Stimulated activated naive CD8-positive, alpha-beta T cell treated with anti-CD3 and anti-CD28 coated beads, Interleukin-15, Interleukin-2, amounts not matched to agents 100 ng/mL and 50 ng/mL, for 24 hours (primary cell): Measurements from ENCODE around the gene SPATA2L.

ENCODE experiments used
- H3K27ac Mint-ChIP-seq: one replicate; pipeline ENCODE4 v1.8.0; 2021; ENCODE audit warnings: mild to moderate bottlenecking, mixed read lengths
- H3K27me3 Mint-ChIP-seq: one replicate; pipeline ENCODE4 v1.8.0; 2021; ENCODE audit warnings: mixed read lengths
- H3K36me3 Mint-ChIP-seq: one replicate; pipeline ENCODE4 v1.8.0; 2021; ENCODE audit warnings: low read depth, mixed read lengths
- H3K4me1 Mint-ChIP-seq: one replicate; pipeline ENCODE4 v1.8.0; 2021; ENCODE audit warnings: low read depth, mixed read lengths
- H3K4me3 Mint-ChIP-seq: one replicate; pipeline ENCODE4 v1.8.0; 2021; ENCODE audit warnings: mild to moderate bottlenecking, mixed read lengths
- H3K9me3 Mint-ChIP-seq: one replicate; pipeline ENCODE4 v1.8.0; 2021; ENCODE audit warnings: mixed read lengths

The SPATA2L gene, protein sequence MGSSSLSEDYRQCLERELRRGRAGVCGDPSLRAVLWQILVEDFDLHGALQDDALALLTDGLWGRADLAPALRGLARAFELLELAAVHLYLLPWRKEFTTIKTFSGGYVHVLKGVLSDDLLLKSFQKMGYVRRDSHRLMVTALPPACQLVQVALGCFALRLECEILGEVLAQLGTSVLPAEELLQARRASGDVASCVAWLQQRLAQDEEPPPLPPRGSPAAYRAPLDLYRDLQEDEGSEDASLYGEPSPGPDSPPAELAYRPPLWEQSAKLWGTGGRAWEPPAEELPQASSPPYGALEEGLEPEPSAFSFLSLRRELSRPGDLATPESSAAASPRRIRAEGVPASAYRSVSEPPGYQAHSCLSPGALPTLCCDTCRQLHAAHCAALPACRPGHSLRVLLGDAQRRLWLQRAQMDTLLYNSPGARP

DNA sequence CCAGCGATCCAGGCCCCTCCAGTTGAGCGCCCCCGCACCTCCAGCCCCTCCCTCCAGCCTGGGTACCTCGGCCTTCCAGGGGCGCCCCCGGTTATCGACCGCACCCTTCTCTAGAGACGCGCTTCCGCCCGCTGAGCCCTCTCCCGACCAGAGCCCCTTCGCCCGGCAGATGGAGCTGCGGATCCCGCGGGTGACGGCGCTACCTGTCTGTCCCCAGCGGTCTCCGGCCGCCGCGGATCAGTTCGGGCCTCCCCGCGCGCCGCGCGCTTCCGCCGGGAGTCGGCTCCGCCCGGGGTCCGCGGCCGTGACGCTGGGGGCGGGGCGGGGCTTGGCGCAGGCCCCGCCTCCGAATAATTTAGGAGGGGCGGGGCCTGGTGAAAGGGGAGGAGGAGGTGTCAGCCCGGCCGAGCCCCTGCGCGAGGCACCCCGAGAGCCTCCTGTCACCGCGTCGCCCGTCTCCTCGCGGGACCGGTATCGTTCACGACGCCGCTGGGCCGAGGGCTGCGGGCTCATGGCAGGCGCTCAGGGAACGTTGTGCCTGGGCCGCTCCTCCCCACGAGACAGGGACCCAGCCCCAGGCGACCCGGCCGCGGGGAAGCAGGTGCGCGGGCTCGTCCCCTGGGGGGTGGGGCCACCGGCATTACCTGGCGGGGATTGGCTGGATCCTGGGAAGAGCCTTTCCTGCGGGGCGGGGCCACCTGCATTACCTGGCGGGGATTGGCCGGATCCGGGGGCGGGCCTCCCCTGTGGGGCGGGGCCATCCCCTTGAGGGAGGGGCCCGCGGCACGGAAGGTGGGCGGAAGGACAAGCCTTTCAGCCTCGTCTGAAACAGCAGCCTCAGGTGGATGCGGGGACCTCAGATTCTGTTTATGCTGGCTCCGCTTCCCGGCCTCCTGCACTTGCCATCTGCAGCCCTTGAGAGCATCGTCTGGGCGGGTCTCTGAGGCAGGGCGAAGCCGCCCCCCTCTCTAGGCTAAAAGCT lies at the start of gene SPATA2L:
Gene SPATA2L, minus strand, starts transcription at position 281 of the 982 bp plus-strand sequence. CDS start 473 bp downstream, outside the sequence.
- no peak within 1 kb of the TSS for H3K27ac Mint-ChIP-seq
- H3K4me3 Mint-ChIP-seq: peak within 1 kb of the TSS; percentile 71
- peaks cover 24% of the 10 kb centered on the region for H3K4me1 Mint-ChIP-seq
- H3K27me3 Mint-ChIP-seq: no peaks in the 10 kb centered on the region
- peaks cover 5% of the 10 kb centered on the region for H3K36me3 Mint-ChIP-seq
- no peaks in the 10 kb centered on the region for H3K9me3 Mint-ChIP-seq

- Mint-ChIP-seq H3K4me1 (peaks cover 15% of the 10 kb centered on the region), H3K27ac (no peak overlapping the region), H3K27me3 (no peaks in the 10 kb centered on the region), H3K36me3 (peaks cover 63% of the 10 kb centered on the region), H3K4me3 (no peak overlapping the region), H3K9me3 (no peaks in the 10 kb centered on the region)
Observed at GRCh38 chr16:89749637-89750036, 48.1 kb upstream of the SPATA2L start.

DNA sequence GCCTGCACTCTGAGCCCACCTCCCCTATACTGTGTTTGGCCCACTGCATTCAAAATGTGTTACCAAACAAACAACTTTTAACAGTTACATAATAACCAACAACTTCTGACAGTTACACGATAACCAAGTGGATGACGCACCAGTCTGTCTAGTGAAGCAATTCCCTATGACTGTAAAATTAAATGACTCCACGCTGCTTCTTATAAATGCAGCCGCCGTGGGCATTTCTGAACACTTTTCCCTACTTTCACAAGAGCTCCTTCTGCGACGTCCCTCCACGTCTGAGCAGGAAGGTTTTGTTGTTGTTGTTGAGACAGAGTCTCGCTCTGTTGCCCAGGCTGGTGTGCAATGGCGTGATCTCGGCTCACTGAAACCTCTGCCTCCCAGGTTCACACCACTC lies 47.4 kb upstream of the SPATA2L start:
- H3K9me3 Mint-ChIP-seq: no peaks in the 10 kb centered on the region
- H3K4me1 Mint-ChIP-seq: peaks cover 15% of the 10 kb centered on the region
- peaks cover 62% of the 10 kb centered on the region for H3K36me3 Mint-ChIP-seq
- no peaks in the 10 kb centered on the region for H3K27me3 Mint-ChIP-seq
- H3K4me3 Mint-ChIP-seq: no peak overlapping the region
- no peak overlapping the region for H3K27ac Mint-ChIP-seq

GRCh38 chr16:89748076-89748475 lies 46.6 kb upstream of the SPATA2L start:
- Mint-ChIP-seq H3K36me3 (peaks cover 66% of the 10 kb centered on the region), H3K9me3 (no peaks in the 10 kb centered on the region), H3K27me3 (no peaks in the 10 kb centered on the region), H3K4me1 (peaks cover 14% of the 10 kb centered on the region), H3K27ac (no peak overlapping the region), H3K4me3 (no peak overlapping the region)

DNA sequence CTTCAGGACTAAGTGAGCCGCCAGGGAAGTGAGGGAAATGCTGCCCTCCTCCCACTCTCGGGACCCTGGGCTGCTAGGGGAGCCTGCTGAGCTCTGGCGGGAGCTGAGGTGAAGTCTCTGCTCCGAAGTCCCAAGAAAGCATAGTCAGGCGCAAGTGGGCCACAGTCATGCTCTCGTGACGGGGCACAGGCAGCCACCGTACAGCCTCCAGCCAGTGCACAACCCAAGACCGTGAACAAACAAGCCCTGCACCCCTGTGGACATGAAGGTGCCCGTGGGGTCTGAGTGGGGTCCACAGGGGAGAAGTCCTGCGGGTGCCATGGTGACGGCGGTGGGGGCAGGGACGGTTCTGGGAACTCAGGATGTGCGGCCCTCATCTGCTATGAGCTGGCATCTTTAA lies 44.5 kb upstream of the SPATA2L start:
- Mint-ChIP-seq H3K9me3 (no peaks in the 10 kb centered on the region), H3K27me3 (no peaks in the 10 kb centered on the region), H3K36me3 (peaks cover 66% of the 10 kb centered on the region), H3K27ac (no peak overlapping the region), H3K4me1 (peaks cover 14% of the 10 kb centered on the region), H3K4me3 (no peak overlapping the region)

GRCh38 chr16:89744813-89745212 lies 43.3 kb upstream of the SPATA2L start:
- Mint-ChIP-seq H3K27me3 (no peaks in the 10 kb centered on the region), H3K4me3 (no peak overlapping the region), H3K36me3 (peaks cover 68% of the 10 kb centered on the region), H3K27ac (no peak overlapping the region), H3K9me3 (no peaks in the 10 kb centered on the region), H3K4me1 (peaks cover 13% of the 10 kb centered on the region)

- Mint-ChIP-seq H3K4me1 (peaks cover 4% of the 10 kb centered on the region), H3K27me3 (no peaks in the 10 kb centered on the region), H3K4me3 (no peak overlapping the region), H3K9me3 (no peaks in the 10 kb centered on the region), H3K27ac (peak overlapping the region; percentile 38), H3K36me3 (peaks cover 68% of the 10 kb centered on the region)
Observed at GRCh38 chr16:89742948-89743347, 41.4 kb upstream of the SPATA2L start.

DNA sequence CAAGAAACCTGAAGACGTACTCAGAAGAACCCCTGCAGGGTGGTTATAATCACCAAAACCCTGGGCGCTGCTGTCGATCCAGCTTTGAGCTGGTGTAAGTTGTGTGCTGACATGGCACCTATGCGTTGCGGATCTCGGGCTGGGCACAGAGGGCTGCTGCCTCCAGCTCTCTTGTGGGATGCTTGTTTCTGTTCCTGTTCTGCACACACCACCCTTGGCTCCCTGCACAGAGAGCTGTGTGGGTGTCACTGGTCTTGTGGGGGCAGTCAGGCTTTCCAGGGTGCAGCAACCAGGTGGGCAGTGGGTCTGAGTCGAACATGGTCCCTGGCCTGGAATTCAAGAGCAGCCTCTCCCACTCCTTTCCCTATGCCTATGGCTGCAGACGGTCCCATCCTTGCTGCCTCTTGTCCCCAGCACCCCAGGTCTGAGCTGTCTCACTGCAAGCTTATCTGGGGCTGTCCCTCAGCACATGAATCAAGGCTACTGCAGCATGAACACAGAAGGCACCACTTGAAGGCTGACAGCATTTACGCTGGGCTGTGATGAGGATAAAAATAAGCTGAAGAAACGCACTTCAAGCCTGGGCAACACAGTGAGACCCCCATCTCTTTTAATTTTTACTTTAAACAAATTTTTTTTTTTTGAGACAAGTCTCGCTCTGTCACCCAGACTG lies 40.0 kb upstream of the SPATA2L start:
- H3K4me3 Mint-ChIP-seq: no peak overlapping the region
- no peaks in the 10 kb centered on the region for H3K9me3 Mint-ChIP-seq
- H3K4me1 Mint-ChIP-seq: peaks cover 18% of the 10 kb centered on the region
- peaks cover 71% of the 10 kb centered on the region for H3K36me3 Mint-ChIP-seq
- no peak overlapping the region for H3K27ac Mint-ChIP-seq
- H3K27me3 Mint-ChIP-seq: no peaks in the 10 kb centered on the region

DNA sequence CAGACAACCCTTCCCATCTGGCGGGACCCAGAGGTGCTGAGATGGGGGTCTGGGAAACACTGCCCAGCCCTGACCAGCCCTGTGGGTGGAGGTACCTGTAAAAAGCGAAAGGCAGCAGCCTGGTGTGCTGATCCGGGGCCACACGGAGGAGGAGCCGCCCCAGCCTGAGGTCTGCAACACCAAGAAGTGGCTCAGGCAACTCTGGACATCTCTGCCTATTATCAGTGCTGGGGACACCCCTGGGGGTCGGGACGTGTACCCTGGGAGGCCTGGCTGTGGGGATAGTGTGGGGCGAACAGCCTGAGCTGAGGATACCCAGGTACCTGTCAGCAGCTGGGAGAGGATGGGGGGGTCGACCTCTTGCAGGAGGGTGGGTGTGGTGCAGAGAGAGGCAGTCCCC lies 37.9 kb upstream of the SPATA2L start:
- Mint-ChIP-seq H3K36me3 (peaks cover 79% of the 10 kb centered on the region), H3K27ac (peak overlapping the region; percentile 41), H3K27me3 (no peaks in the 10 kb centered on the region), H3K9me3 (no peaks in the 10 kb centered on the region), H3K4me1 (peaks cover 22% of the 10 kb centered on the region), H3K4me3 (no peak overlapping the region)

- H3K4me1 Mint-ChIP-seq: peaks cover 24% of the 10 kb centered on the region
- H3K27ac Mint-ChIP-seq: peak overlapping the region; percentile 41
- H3K27me3 Mint-ChIP-seq: no peaks in the 10 kb centered on the region
- no peaks in the 10 kb centered on the region for H3K9me3 Mint-ChIP-seq
- H3K4me3 Mint-ChIP-seq: no peak overlapping the region
- H3K36me3 Mint-ChIP-seq: peaks cover 79% of the 10 kb centered on the region
Observed at GRCh38 chr16:89738538-89739317, 37.2 kb upstream of the SPATA2L start.

DNA sequence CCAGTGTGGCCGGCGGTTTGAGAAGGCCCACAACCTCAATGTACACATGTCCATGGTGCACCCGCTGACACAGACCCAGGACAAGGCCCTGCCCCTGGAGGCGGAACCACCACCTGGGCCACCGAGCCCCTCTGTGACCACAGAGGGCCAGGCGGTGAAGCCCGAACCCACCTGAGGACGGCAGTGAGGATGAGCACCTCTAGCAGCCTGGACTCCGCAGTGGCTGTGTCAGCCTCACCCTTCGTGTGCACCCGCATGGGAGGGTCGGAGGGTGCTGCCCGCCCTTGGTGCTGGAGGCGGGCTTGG lies 36.5 kb upstream of the SPATA2L start:
- Mint-ChIP-seq H3K27me3 (no peaks in the 10 kb centered on the region), H3K9me3 (no peaks in the 10 kb centered on the region), H3K36me3 (peaks cover 79% of the 10 kb centered on the region), H3K27ac (peak overlapping the region; percentile 72), H3K4me3 (no peak overlapping the region), H3K4me1 (peaks cover 20% of the 10 kb centered on the region)

GRCh38 chr16:89737341-89738071 lies 36.0 kb upstream of the SPATA2L start:
- no peaks in the 10 kb centered on the region for H3K9me3 Mint-ChIP-seq

DNA sequence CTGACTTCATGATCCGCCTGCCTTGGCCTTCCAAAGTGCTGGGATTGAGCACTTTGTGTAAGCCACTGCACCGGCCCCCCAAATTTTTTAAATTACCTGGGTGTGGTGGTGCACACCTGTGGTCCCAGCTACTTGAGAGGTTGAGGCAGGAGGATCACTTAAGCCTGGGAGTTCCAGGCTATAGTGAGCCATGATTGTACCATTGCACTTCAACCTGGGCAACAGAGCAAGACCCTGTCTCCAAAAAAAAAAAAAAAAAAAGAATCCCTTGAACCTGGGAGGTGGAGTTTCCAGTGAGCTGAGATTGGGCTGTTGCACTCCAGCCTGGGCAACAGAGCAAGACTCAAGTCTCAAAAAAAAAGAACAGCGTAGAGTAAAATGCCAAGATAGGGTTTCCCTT lies 35.0 kb upstream of the SPATA2L start:
- Mint-ChIP-seq H3K36me3 (peaks cover 80% of the 10 kb centered on the region), H3K27ac (peak overlapping the region; percentile 72), H3K4me3 (no peak overlapping the region), H3K9me3 (no peaks in the 10 kb centered on the region), H3K4me1 (peaks cover 24% of the 10 kb centered on the region), H3K27me3 (no peaks in the 10 kb centered on the region)

More at GRCh38 chr16:89737341-89738071, 36.0 kb upstream of the SPATA2L start:
- Mint-ChIP-seq H3K4me1 (peaks cover 20% of the 10 kb centered on the region), H3K27me3 (no peaks in the 10 kb centered on the region), H3K4me3 (no peak overlapping the region), H3K27ac (peak overlapping the region; percentile 72), H3K36me3 (peaks cover 76% of the 10 kb centered on the region)

GRCh38 chr16:89733792-89734191 lies 32.3 kb upstream of the SPATA2L start:
- H3K4me3 Mint-ChIP-seq: no peak overlapping the region
- H3K27me3 Mint-ChIP-seq: no peaks in the 10 kb centered on the region
- H3K27ac Mint-ChIP-seq: no peak overlapping the region
- peaks cover 25% of the 10 kb centered on the region for H3K4me1 Mint-ChIP-seq
- H3K36me3 Mint-ChIP-seq: peaks cover 77% of the 10 kb centered on the region
- no peaks in the 10 kb centered on the region for H3K9me3 Mint-ChIP-seq
